ENCODE measurements around the gene CACNB2.

Gene CACNB2

DNA sequence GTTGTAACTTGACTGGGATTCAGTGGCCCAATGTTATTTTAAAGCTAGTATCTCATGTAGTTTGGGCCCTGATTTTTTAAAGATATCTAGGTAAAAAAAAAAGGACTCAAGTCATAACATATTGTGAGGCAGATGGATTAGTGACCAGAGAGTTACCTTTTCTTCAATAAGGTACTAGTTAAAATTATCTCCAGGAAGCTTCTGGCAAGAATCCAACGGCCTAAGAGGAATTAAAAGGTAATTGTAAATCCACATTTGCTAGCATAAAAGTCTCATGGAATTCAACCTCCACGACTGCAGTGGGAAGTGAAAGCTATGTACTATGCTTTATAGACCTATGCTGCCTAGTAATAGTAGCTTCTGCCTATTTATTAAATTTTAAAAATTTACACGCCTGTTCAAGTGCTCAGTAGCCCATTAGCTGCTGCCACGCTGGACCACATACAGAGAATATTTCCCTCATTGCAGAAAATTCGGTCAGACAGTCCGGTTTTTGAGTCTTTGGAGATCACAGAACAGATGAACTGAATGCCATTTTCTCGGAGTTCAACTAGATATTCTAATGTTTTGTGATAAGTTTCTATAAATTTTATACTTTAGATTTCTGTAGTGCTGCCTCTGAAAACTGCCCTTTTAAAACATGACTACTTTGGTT is 392.8 kb downstream of the CACNB2 start:
- TF ChIP-seq, protein P1, sequence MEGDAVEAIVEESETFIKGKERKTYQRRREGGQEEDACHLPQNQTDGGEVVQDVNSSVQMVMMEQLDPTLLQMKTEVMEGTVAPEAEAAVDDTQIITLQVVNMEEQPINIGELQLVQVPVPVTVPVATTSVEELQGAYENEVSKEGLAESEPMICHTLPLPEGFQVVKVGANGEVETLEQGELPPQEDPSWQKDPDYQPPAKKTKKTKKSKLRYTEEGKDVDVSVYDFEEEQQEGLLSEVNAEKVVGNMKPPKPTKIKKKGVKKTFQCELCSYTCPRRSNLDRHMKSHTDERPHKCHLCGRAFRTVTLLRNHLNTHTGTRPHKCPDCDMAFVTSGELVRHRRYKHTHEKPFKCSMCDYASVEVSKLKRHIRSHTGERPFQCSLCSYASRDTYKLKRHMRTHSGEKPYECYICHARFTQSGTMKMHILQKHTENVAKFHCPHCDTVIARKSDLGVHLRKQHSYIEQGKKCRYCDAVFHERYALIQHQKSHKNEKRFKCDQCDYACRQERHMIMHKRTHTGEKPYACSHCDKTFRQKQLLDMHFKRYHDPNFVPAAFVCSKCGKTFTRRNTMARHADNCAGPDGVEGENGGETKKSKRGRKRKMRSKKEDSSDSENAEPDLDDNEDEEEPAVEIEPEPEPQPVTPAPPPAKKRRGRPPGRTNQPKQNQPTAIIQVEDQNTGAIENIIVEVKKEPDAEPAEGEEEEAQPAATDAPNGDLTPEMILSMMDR (IDR thresholded peaks at IDR 0.05; ENCODE audit: control extremely low read depth, extremely low read depth, low read depth, missing control alignments) = no peak
- ChIA-PET CTCF (no interaction called here), POLR2A (no interaction called here)
- no peak for DNase-seq (ENCODE audit: extremely low spot score)

- TF ChIP-seq, protein P1 (IDR thresholded peaks at IDR 0.05; ENCODE audit: control extremely low read depth, extremely low read depth, low read depth, missing control alignments) = no peak
- ChIA-PET CTCF (no interaction called here), POLR2A (no interaction called here)
- DNase-seq (ENCODE audit: extremely low spot score) = no peak
Measured at GRCh38 chr10:18533896-18534295, 393.7 kb downstream of the CACNB2 start.

DNA sequence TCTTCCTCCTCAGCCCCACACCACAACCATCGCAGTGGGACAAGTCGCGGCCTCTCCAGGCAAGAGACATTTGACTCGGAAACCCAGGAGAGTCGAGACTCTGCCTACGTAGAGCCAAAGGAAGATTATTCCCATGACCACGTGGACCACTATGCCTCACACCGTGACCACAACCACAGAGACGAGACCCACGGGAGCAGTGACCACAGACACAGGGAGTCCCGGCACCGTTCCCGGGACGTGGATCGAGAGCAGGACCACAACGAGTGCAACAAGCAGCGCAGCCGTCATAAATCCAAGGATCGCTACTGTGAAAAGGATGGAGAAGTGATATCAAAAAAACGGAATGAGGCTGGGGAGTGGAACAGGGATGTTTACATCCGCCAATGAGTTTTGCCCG is 399.1 kb downstream of the CACNB2 start:
- TF ChIP-seq, protein P1 (IDR thresholded peaks at IDR 0.05; ENCODE audit: control extremely low read depth, extremely low read depth, low read depth, missing control alignments) = no peak
- DNase-seq (ENCODE audit: extremely low spot score) = no peak
- ChIA-PET POLR2A (no interaction called here), CTCF (no interaction called here)

- DNase-seq (ENCODE audit: extremely low spot score) = no peak
- TF ChIP-seq, protein P1 (IDR thresholded peaks at IDR 0.05; ENCODE audit: control extremely low read depth, extremely low read depth, low read depth, missing control alignments) = no peak
- ChIA-PET POLR2A (no interaction called here), CTCF (no interaction called here)
Measured at GRCh38 chr10:18540195-18540594, 400.0 kb downstream of the CACNB2 start.

DNA sequence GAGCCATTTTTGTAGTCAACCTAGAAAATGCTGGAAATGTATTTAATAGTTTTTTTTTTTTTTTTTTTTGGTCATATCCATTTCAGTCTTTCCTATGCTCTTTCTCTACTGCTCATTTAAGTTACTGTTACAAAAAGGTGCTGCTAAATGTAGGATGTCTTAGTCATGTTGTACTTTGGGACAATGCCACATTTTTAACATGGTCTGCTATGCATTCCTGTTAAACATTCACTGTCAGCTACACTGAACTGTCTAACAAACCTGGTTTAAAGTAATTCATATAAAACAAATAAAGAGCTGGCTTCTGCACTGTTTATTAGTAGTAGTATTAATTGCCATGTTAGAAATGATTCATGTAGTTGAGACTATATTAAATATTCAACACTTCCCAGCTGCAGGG is 402.6 kb downstream of the CACNB2 start:
- ChIA-PET POLR2A (no interaction called here), CTCF (interaction anchor here (1.1 to 1.5 kb wide), 2 partner anchors 9 to 12 kb away, joined by 4 to 5 read pairs; no protein-coding TSS in a partner anchor)
- TF ChIP-seq, protein P1 (IDR thresholded peaks at IDR 0.05; ENCODE audit: control extremely low read depth, extremely low read depth, low read depth, missing control alignments) = no peak
- DNase-seq (ENCODE audit: extremely low spot score) = peak; percentile 0

GRCh38 chr10:18545621-18546305 is 405.5 kb downstream of the CACNB2 start:
- ChIA-PET CTCF (no interaction called here), POLR2A (no interaction called here)
- TF ChIP-seq, protein P1 (IDR thresholded peaks at IDR 0.05; ENCODE audit: control extremely low read depth, extremely low read depth, low read depth, missing control alignments) = no peak
- DNase-seq (ENCODE audit: extremely low spot score) = peak; percentile 0

Data from GM10248 (cell line).